ENCODE measurements around the gene SAFB. TPM values are rescaled to one million over a fixed set of nuclear protein-coding genes. Genes with fewer than 3 reads are reported as not detected.
"Not testable (repeated sequence)": the region's sequence is repeated elsewhere in the genome, so short reads cannot be mapped to it uniquely, and the experiment has no call there.

SAFB gene
- polyA plus RNA-seq, 1 donor from 2014 or later: 89.8 TPM

DNA sequence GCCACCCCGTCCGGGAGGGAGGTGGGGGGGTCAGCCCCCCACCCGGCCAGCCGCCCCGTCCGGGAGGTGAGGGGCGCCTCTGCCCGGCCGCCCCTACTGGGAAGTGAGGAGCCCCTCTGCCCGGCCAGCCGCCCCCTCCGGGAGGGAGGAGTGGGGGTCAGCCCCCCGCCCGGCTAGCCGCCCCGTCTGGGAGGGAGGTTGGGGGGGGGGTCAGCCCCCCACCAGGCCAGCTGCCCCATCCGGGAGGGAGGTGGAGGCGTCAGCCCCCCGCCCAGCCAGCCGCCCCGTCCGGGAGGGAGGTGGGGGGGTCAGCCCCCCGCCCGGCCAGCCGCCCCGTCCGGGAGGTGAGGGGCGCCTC lies 79.1 kb downstream of the SAFB start:
- H3K4me2 ChIP-seq (ENCODE audit: low read length); H3K27ac ChIP-seq (ENCODE audit: low read length); H3K9me3 ChIP-seq (ENCODE audit: low read length); H2AFZ ChIP-seq (ENCODE audit: low read depth, low read length); H4K20me1 ChIP-seq (ENCODE audit: insufficient read depth); H3K9ac ChIP-seq (ENCODE audit: low read length); H3K9me2 ChIP-seq (ENCODE audit: insufficient read depth, low read length); H3K36me3 ChIP-seq (ENCODE audit: insufficient read depth, low read length); H3K27me3 ChIP-seq (ENCODE audit: insufficient read depth, low read depth, low read length); H3K4me3 ChIP-seq (ENCODE audit: low read length); H3F3A ChIP-seq (ENCODE audit: insufficient read depth, low read length, poor library complexity, severe bottlenecking); H3K79me2 ChIP-seq (replicated peaks; ENCODE audit: insufficient read depth, low read length): not testable (repeated sequence)

DNA sequence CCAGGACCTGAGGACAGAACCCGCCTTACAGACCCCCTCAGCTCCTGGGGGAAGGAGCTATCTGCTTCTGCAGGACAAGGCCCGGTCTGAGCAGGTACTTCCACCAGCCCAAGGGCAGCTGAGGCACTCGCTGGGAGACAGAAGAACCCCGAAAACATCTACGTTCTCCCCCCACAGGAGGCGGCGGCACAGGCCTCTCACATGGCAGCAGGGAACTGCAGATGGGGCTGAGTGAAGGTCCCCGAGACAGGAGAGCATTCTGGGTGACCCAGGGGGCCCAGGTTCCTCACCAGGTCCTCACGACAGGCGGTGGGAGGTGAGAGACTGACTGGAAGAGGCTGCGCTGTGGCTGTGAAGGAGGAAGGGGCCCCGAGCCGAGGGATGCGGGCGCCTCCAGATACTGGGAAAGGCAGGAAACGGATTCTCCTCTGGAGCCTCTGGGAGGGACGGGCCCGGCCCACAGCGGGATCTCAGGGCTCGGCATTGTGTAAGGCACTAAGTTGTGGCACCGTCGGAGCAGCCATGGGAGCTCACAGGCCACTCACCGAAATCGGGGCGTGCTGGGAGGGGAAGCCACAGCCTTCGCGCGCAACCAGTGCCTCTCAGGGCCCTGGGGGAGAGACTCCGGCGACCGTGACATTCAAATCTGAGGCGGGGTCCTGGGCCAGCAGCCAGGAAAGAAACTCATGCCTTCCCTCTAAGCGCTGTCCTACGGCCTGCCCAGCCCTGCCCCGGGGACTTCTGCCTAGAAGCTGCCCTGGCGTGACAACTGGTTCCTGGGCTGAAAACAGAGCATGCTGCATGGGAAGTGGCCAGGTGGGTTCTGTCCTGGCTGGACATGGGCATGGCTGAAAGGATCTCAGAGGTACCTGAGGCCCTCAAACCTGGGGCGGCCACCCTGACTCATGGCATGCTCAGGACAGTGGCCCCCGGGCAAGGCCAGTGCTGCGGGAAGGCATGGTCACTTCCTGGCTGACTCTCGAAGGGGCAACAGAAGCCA lies 81.2 kb downstream of the SAFB start:
- Histone ChIP-seq H4K20me1 (ENCODE audit: insufficient read depth) (no peaks in the 10 kb centered on the region), H2AFZ (ENCODE audit: low read depth, low read length) (no peak overlapping the region), H3K79me2 (replicated peaks; ENCODE audit: insufficient read depth, low read length) (no peaks in the 10 kb centered on the region), H3K4me2 (ENCODE audit: low read length) (no peak overlapping the region), H3F3A (ENCODE audit: insufficient read depth, low read length, poor library complexity, severe bottlenecking) (no peaks in the 10 kb centered on the region), H3K27ac (ENCODE audit: low read length) (no peak overlapping the region), H3K9ac (ENCODE audit: low read length) (no peak overlapping the region), H3K9me2 (ENCODE audit: insufficient read depth, low read length) (no peaks in the 10 kb centered on the region), H3K27me3 (ENCODE audit: insufficient read depth, low read depth, low read length) (no peaks in the 10 kb centered on the region), H3K9me3 (ENCODE audit: low read length) (no peaks in the 10 kb centered on the region), H3K36me3 (ENCODE audit: insufficient read depth, low read length) (no peaks in the 10 kb centered on the region), H3K4me3 (ENCODE audit: low read length) (no peak overlapping the region)
- TF ChIP-seq TAF1 (IDR thresholded peaks at IDR 0.05; ENCODE audit: low read depth): no peak
- TF ChIP-seq EZH2 (IDR thresholded peaks at IDR 0.05; ENCODE audit: borderline replicate concordance, insufficient read depth, low read length, poor library complexity, severe bottlenecking): no peak
- TF ChIP-seq RAD21 (conservative IDR thresholded peaks at IDR 0.05): no peak
- TF ChIP-seq, protein P1, sequence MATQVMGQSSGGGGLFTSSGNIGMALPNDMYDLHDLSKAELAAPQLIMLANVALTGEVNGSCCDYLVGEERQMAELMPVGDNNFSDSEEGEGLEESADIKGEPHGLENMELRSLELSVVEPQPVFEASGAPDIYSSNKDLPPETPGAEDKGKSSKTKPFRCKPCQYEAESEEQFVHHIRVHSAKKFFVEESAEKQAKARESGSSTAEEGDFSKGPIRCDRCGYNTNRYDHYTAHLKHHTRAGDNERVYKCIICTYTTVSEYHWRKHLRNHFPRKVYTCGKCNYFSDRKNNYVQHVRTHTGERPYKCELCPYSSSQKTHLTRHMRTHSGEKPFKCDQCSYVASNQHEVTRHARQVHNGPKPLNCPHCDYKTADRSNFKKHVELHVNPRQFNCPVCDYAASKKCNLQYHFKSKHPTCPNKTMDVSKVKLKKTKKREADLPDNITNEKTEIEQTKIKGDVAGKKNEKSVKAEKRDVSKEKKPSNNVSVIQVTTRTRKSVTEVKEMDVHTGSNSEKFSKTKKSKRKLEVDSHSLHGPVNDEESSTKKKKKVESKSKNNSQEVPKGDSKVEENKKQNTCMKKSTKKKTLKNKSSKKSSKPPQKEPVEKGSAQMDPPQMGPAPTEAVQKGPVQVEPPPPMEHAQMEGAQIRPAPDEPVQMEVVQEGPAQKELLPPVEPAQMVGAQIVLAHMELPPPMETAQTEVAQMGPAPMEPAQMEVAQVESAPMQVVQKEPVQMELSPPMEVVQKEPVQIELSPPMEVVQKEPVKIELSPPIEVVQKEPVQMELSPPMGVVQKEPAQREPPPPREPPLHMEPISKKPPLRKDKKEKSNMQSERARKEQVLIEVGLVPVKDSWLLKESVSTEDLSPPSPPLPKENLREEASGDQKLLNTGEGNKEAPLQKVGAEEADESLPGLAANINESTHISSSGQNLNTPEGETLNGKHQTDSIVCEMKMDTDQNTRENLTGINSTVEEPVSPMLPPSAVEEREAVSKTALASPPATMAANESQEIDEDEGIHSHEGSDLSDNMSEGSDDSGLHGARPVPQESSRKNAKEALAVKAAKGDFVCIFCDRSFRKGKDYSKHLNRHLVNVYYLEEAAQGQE (IDR thresholded peaks at IDR 0.05; ENCODE audit: borderline replicate concordance): no peak
- TF ChIP-seq EP300 (conservative IDR thresholded peaks at IDR 0.05; ENCODE audit: poor library complexity, severe bottlenecking): no peak
- TF ChIP-seq CTCF (IDR thresholded peaks at IDR 0.05; ENCODE audit: poor library complexity, severe bottlenecking): no peak
- no peak for TF ChIP-seq MXI1 (conservative IDR thresholded peaks at IDR 0.05; ENCODE audit: poor library complexity, severe bottlenecking)

DNA sequence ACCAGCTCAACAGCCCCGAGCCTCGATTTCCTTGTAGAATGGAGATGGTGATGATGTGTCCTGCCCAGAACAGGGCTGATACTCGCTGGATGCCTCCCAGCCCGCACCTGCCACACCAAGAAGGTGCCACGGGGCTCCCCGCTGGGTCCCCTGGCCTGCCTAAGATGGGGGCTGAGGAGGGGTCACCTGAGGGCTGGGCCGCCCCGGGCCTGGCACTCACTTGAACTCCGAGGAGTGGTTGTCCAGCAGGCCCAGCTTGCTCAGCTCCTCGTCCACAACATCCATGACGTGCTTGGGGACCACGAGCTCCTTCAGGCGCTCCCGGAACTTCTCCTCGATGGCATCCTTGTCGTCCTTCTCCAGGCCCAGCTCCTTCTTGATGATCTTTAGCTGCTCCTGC lies 82.7 kb downstream of the SAFB start:
- Histone ChIP-seq H3K4me2 (ENCODE audit: low read length) (no peak overlapping the region), H3K36me3 (ENCODE audit: insufficient read depth, low read length) (no peaks in the 10 kb centered on the region), H4K20me1 (ENCODE audit: insufficient read depth) (no peaks in the 10 kb centered on the region)

More for the DNA sequence above, 82.7 kb downstream of the SAFB start:
- H3K27me3 ChIP-seq (ENCODE audit: insufficient read depth, low read depth, low read length): no peaks in the 10 kb centered on the region
- H3K79me2 ChIP-seq (replicated peaks; ENCODE audit: insufficient read depth, low read length): no peaks in the 10 kb centered on the region
- no peaks in the 10 kb centered on the region for H3K9me2 ChIP-seq (ENCODE audit: insufficient read depth, low read length)
- no peak for TF ChIP-seq RAD21 (conservative IDR thresholded peaks at IDR 0.05)
- no peak for TF ChIP-seq CTCF (IDR thresholded peaks at IDR 0.05; ENCODE audit: poor library complexity, severe bottlenecking)
- TF ChIP-seq, protein P1 (IDR thresholded peaks at IDR 0.05; ENCODE audit: borderline replicate concordance): no peak
- TF ChIP-seq EZH2 (IDR thresholded peaks at IDR 0.05; ENCODE audit: borderline replicate concordance, insufficient read depth, low read length, poor library complexity, severe bottlenecking): no peak
- no peak for TF ChIP-seq SMC3 (conservative IDR thresholded peaks at IDR 0.05; ENCODE audit: poor library complexity)
- no peak for TF ChIP-seq EP300 (conservative IDR thresholded peaks at IDR 0.05; ENCODE audit: poor library complexity, severe bottlenecking)
- no peak for TF ChIP-seq MXI1 (conservative IDR thresholded peaks at IDR 0.05; ENCODE audit: poor library complexity, severe bottlenecking)
- TF ChIP-seq TAF1 (IDR thresholded peaks at IDR 0.05; ENCODE audit: low read depth): no peak
- no peak for TF ChIP-seq POLR2AphosphoS5 (IDR thresholded peaks at IDR 0.05)
- H3K27ac ChIP-seq (ENCODE audit: low read length): no peak overlapping the region
- H3K4me3 ChIP-seq (ENCODE audit: low read length): no peak overlapping the region
- no peak overlapping the region for H3K9ac ChIP-seq (ENCODE audit: low read length)
- H2AFZ ChIP-seq (ENCODE audit: low read depth, low read length): no peak overlapping the region
- H3F3A ChIP-seq (ENCODE audit: insufficient read depth, low read length, poor library complexity, severe bottlenecking): no peaks in the 10 kb centered on the region
- H3K9me3 ChIP-seq (ENCODE audit: low read length): no peaks in the 10 kb centered on the region
